K562 (cell line): ENCODE results near the gene OXT. TPM values are rescaled to one million over a fixed set of nuclear protein-coding genes. Genes with fewer than 3 reads are reported as not detected.

Experiments used
- BRD9 ChIP-seq: fragments of 450-650 bp; IDR thresholded peaks from 2 replicates; pipeline ENCODE4 v1.6.1; 2018; ENCODE audit warnings: low read depth; ENCODE audit not compliant: partially characterized antibody
- C11orf30 ChIP-seq: fragments of 450-650 bp; IDR thresholded peaks from 2 replicates; pipeline ENCODE4 v1.6.1; 2016; ENCODE audit warnings: low read depth, mild to moderate bottlenecking
- CAMTA2 ChIP-seq: fragments of 250-450 bp; sonication (Bioruptor Pico); conservative IDR thresholded peaks from 2 replicates; pipeline ENCODE4 v1.5.1; 2022
- CREBBP ChIP-seq: IDR thresholded peaks from one replicate; pipeline ENCODE4 v1.6.1; 2012; ENCODE audit warnings: low read depth, mild to moderate bottlenecking, control low read depth, inconsistent platforms, low read length
- CSDE1 ChIP-seq, 2 experiments: fragments of 450-650 bp; IDR thresholded peaks; 2 replicates each; pipeline ENCODE4 v1.6.1; 2016; ENCODE audit warnings: mild to moderate bottlenecking in 1 of 2
- E2F4 ChIP-seq: sonication (generic); formaldehyde crosslinking; IDR thresholded peaks from 2 replicates; pipeline ENCODE4 v1.8.0; 2022; ENCODE audit warnings: mild to moderate bottlenecking, low read depth, missing genetic modification reagents
- FOXJ3 ChIP-seq: sonication (generic); formaldehyde crosslinking; IDR thresholded peaks from 2 replicates; pipeline ENCODE4 v1.4.0; 2020; ENCODE audit warnings: mild to moderate bottlenecking, missing genetic modification reagents
- HEY1 ChIP-seq: fragments of 250-450 bp; sonication (Bioruptor Pico); IDR thresholded peaks from 2 replicates; pipeline ENCODE4 v1.5.0; 2020; ENCODE audit warnings: mild to moderate bottlenecking, moderate library complexity, borderline replicate concordance
- JUN ChIP-seq, 2 experiments: sonication (generic) in 1 of 2; formaldehyde crosslinking in 1 of 2; IDR thresholded peaks; 2 replicates each; pipeline versions ENCODE4 v1.6.1 to v1.8.0; 2012 to 2022; ENCODE audit warnings: borderline replicate concordance in 2 of 2, mild to moderate bottlenecking in 2 of 2, improper control_type of control experiment in 1 of 2, low read depth in 1 of 2, low read length in 1 of 2, missing genetic modification reagents in 1 of 2
- POLR2AphosphoS5 ChIP-seq: IDR thresholded peaks from 2 replicates; pipeline ENCODE4 v1.6.1; 2011; ENCODE audit warnings: mild to moderate bottlenecking, low read depth, low read length, moderate library complexity; ENCODE audit not compliant: control insufficient read depth, insufficient read depth
- RBM15 ChIP-seq: fragments of 200-400 bp; formaldehyde crosslinking; IDR thresholded peaks from 2 replicates; pipeline ENCODE4 v1.6.1; 2018; ENCODE audit warnings: mild to moderate bottlenecking, low read length, moderate library complexity; ENCODE audit not compliant: insufficient read depth
- UBTF ChIP-seq, 2 experiments: IDR thresholded peaks; 2 replicates each; pipeline ENCODE4 v1.6.1; 2012; ENCODE audit warnings: improper control_type of control experiment in 2 of 2, low read depth in 2 of 2, low read length in 2 of 2, borderline replicate concordance in 1 of 2
- VEZF1 ChIP-seq: fragments of 200-800 bp; sonication (Bioruptor generic); IDR thresholded peaks from 2 replicates; pipeline ENCODE4 v1.6.1; 2017; ENCODE audit warnings: missing genetic modification characterization, missing compliant biosample characterization
- ZHX1 ChIP-seq: fragments of 150-350 bp; conservative IDR thresholded peaks from 2 replicates; pipeline ENCODE4 v1.6.1; 2014; ENCODE audit warnings: low read length
- polyA plus RNA-seq, 8 experiments: library from polyadenylated mRNA; depleted of rRNA in 4 of 8; stranded (reverse) in 5 of 8; unstranded in 3 of 8; fragments of >200 nt; fragmentation: Nextera tagmentation in 2 of 8; fragmentation: Illumina TruSeq in 1 of 8; extraction: Ambion mirVana in 2 of 8; extraction: Trizol in 1 of 8; gene quantifications; 2 replicates each; pipeline versions ENCODE4 v1.2.1 to v1.2.3, GENCODE V29; 2011 to 2014; ENCODE audit warnings: inconsistent platforms in 1 of 8, missing spikeins in 1 of 8
- total RNA-seq, 7 experiments: library from RNA; depleted of rRNA in 6 of 7; stranded (reverse); fragments of >200 nt in 6 of 7; fragmentation: Illumina TruSeq in 2 of 7; extraction: Trizol in 2 of 7; gene quantifications; 2 replicates each; pipeline versions ENCODE4 v1.2.1 to v1.2.3, GENCODE V29; 2011 to 2021; ENCODE audit warnings: low replicate concordance in 1 of 7
- TF ChIP-seq, protein P1 (sequence below): fragments of 250-450 bp; sonication (Bioruptor Pico); IDR thresholded peaks from 2 replicates; pipeline ENCODE4 v1.9.0; 2021; ENCODE audit warnings: mild to moderate bottlenecking, inconsistent platforms

OXT gene
- total and polyA plus RNA-seq, 9 of the 15 experiments (the other 6 are each of a cell fraction or from before 2014, with no cell fraction given): not detected

- no peak for TF ChIP-seq CSDE1 (IDR thresholded peaks at IDR 0.05)
- TF ChIP-seq VEZF1 (CRISPR knock-in tag): peak; percentile 76
- no peak for TF ChIP-seq BRD9
- TF ChIP-seq C11orf30: no peak; the same call in 1 of the 2 replicates
- 0 out of 2 replicates have a peak, but pooled peaks have one; percentile 26 for TF ChIP-seq POLR2AphosphoS5
- TF ChIP-seq HEY1 (CRISPR knock-in tag): no peak
- TF ChIP-seq CAMTA2 (CRISPR knock-in tag): no peak
- TF ChIP-seq ZHX1: no peak
- no peak; the same call in 1 of the 2 replicates for TF ChIP-seq E2F4 (CRISPR knock-in tag)
- no peak for TF ChIP-seq RBM15
- no peak for TF ChIP-seq CREBBP
- TF ChIP-seq JUN (IDR thresholded peaks at IDR 0.05; ENCODE audit: borderline replicate concordance, low read depth, low read length): no peak
- TF ChIP-seq JUN (CRISPR knock-in tag; IDR thresholded peaks at IDR 0.05; ENCODE audit: borderline replicate concordance): peak; percentile 69; the same call in 1 of the 2 replicates
- peak in 1 of 2 experiments; percentile 73; a peak in 1 of 4 replicates for TF ChIP-seq UBTF (IDR thresholded peaks at IDR 0.05; ENCODE audit: borderline replicate concordance in 1 of 2, low read depth in 2 of 2, low read length in 2 of 2)
- TF ChIP-seq, protein P1, sequence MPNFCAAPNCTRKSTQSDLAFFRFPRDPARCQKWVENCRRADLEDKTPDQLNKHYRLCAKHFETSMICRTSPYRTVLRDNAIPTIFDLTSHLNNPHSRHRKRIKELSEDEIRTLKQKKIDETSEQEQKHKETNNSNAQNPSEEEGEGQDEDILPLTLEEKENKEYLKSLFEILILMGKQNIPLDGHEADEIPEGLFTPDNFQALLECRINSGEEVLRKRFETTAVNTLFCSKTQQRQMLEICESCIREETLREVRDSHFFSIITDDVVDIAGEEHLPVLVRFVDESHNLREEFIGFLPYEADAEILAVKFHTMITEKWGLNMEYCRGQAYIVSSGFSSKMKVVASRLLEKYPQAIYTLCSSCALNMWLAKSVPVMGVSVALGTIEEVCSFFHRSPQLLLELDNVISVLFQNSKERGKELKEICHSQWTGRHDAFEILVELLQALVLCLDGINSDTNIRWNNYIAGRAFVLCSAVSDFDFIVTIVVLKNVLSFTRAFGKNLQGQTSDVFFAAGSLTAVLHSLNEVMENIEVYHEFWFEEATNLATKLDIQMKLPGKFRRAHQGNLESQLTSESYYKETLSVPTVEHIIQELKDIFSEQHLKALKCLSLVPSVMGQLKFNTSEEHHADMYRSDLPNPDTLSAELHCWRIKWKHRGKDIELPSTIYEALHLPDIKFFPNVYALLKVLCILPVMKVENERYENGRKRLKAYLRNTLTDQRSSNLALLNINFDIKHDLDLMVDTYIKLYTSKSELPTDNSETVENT (CRISPR knock-in tag): peak; percentile 6; the same call in 1 of the 2 replicates
- TF ChIP-seq FOXJ3 (CRISPR knock-in tag): no peak
These were observed 25.4 kb upstream of the OXT start, which contains the start of gene MRPS26 (continued) for GRCh38 chr20:3045816-3046676.
